Parathyroid adenoma (tissue), 2 donors: ENCODE data around the gene SQOR.

Source experiments
- H2AFZ ChIP-seq: fragments of 300-600 bp; sonication (generic); one replicate; pipeline ENCODE4 v1.7.0; 2017; ENCODE audit warnings: antibody characterized with exemption, mild to moderate bottlenecking
- H3K27ac ChIP-seq: fragments of 300-600 bp; sonication (generic); one replicate; pipeline ENCODE4 v1.7.0; 2017
- H3K27me3 ChIP-seq: fragments of 300-600 bp; sonication (generic); one replicate; pipeline ENCODE4 v1.7.0; 2017; ENCODE audit warnings: low read length; ENCODE audit not compliant: control insufficient read depth, insufficient read depth
- H3K36me3 ChIP-seq: fragments of 300-600 bp; sonication (generic); one replicate; pipeline ENCODE4 v1.7.0; 2017; ENCODE audit warnings: low read length; ENCODE audit not compliant: control insufficient read depth, insufficient read depth
- H3K4me1 ChIP-seq: fragments of 300-600 bp; sonication (generic); one replicate; pipeline ENCODE4 v1.7.0; 2017; ENCODE audit warnings: control low read depth
- H3K4me2 ChIP-seq: fragments of 300-600 bp; sonication (generic); one replicate; pipeline ENCODE4 v1.7.0; 2017; ENCODE audit warnings: low read length
- H3K4me3 ChIP-seq: fragments of 300-600 bp; sonication (generic); one replicate; pipeline ENCODE4 v1.7.0; 2017; ENCODE audit warnings: low read depth, low read length
- H3K79me2 ChIP-seq: fragments of 300-600 bp; sonication (generic); one replicate; pipeline ENCODE4 v1.7.0; 2017; ENCODE audit warnings: control low read depth
- H3K9ac ChIP-seq: fragments of 300-600 bp; sonication (generic); one replicate; pipeline ENCODE4 v1.7.0; 2017; ENCODE audit warnings: mild to moderate bottlenecking
- H3K9me3 ChIP-seq: fragments of 300-600 bp; sonication (generic); one replicate; pipeline ENCODE4 v1.7.0; 2017; ENCODE audit warnings: low read length; ENCODE audit not compliant: control insufficient read depth
- TF ChIP-seq, protein P1 (sequence below): fragments of 300-600 bp; sonication (generic); IDR thresholded peaks from one replicate; pipeline ENCODE4 v1.7.0; 2017; ENCODE audit warnings: antibody characterized with exemption, mild to moderate bottlenecking
- donor health status: primary hyperparathyroidism.

Gene SQOR

DNA sequence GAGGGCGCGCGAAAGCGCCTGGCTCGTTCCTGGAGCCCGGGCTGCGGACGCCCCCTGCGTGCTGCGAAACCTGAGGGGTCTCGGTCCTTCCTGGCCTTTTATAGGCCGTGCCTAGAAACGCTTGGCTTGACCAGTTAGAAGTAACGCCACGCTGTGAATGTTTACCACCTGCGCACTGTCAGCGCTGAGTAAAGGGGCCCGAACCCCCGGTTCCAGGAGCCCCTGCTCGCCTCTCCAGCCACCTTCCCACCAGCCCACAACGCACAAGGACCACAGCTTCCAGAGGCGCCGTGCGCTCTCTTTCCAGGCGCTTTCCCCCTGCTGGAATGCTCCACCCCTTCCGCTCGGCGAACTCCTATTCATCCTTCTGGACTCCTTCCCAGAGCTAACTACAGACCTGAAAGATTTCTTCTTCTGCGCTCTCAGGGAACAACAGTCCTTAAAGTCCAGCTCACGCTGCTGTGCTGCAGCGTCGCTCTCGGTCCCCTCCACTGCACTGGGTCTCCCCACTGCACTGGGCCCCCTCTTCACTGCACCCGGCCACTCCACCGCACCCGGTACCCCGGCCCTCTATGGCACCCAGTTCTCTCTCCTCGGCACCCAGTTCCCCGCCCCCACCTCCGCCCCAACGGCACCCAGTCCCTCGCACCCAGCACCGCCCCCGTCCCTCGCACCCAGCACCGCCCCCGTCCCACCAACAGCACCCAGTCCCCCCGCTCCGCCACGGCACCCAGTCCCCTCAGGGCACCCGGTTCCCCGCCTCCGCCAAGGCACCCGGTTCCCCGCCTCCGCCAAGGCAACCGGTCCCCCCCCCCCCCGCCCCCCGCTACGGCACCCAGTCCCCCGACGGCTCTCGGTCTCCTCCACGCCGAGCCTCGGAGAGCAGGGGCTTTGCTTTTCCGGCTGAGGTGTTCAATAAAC is 69.8 kb downstream of the SQOR start:
- Histone ChIP-seq H3K9ac (no peak overlapping the region), H3K27ac (no peak overlapping the region), H2AFZ (peak overlapping the region; percentile 66), H3K4me1 (no peaks in the 10 kb centered on the region), H3K27me3 (no peaks in the 10 kb centered on the region), H3K9me3 (no peaks in the 10 kb centered on the region), H3K4me2 (peak overlapping the region; percentile 69), H3K36me3 (no peaks in the 10 kb centered on the region), H3K79me2 (no peaks in the 10 kb centered on the region), H3K4me3 (peak overlapping the region; percentile 57)
- TF ChIP-seq, protein P1, sequence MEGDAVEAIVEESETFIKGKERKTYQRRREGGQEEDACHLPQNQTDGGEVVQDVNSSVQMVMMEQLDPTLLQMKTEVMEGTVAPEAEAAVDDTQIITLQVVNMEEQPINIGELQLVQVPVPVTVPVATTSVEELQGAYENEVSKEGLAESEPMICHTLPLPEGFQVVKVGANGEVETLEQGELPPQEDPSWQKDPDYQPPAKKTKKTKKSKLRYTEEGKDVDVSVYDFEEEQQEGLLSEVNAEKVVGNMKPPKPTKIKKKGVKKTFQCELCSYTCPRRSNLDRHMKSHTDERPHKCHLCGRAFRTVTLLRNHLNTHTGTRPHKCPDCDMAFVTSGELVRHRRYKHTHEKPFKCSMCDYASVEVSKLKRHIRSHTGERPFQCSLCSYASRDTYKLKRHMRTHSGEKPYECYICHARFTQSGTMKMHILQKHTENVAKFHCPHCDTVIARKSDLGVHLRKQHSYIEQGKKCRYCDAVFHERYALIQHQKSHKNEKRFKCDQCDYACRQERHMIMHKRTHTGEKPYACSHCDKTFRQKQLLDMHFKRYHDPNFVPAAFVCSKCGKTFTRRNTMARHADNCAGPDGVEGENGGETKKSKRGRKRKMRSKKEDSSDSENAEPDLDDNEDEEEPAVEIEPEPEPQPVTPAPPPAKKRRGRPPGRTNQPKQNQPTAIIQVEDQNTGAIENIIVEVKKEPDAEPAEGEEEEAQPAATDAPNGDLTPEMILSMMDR = no peak

DNA sequence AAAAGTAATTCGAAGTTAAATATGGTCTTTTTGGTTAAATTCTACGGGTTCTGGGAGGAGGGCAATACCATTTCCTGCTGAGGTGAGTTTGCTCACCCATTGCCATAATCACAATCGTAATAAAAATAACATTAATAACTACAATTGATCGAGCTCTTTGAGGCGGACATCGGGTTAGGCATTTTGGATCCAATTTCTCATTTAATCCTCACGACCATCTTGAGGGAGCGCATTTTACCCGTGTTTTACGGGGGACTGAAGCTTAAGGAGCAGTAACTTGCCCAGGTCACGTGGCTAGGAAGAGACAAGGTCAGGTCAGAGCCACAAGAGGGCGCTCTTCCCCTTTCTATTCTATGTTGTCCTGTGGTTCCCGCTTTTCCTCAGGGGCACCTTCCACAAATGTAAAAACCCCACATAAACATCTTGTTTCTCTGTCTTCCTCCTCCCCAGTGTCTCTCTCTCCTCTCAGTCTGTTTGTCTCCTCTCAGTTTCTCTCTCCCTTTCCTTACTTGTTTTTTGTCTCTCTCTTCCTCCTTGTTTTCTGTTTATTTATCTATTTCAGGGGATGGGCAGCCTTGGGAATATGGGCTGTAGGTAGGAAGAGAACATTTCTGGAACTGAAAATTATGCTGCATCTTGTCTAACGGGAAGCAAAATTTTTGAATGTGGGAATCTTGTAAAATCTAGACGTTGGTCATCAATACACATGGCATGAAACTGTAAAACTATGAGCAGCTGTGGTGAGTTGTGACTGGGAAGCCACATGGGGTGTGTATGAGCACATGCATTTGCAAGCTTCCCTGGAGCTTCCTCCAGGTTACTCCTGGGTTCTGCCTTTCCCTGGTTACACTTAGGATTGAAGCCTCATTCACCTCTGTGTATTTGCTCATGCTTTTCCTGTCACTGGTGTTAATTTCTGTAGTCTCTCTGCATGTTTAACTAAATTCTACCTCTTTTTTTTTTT is 71.0 kb downstream of the SQOR start:
- no peak overlapping the region for H3K27ac ChIP-seq
- TF ChIP-seq, protein P1 = peak; percentile 74

DNA sequence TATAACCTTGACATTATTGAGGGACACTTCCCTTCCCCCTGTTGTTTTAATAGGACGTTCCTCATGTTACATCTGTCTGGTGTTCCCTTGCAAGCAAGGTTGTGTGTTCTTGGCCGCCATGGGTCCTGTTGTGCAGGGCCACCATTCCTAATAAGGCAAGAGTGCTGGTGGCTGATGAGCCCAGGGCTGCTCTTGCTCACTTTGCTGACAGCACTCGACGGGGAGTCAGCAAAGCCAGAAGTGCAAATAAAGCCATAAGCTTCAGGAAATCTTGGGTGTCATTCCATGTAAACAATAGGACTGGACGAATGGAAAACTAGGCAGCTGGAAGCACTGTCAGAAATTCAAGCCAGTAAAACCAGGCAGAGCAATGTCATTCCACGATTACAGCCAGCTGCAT is 75.8 kb downstream of the SQOR start:
- Histone ChIP-seq H3K9me3 (no peaks in the 10 kb centered on the region), H3K79me2 (no peaks in the 10 kb centered on the region), H3K36me3 (no peaks in the 10 kb centered on the region), H3K9ac (no peak overlapping the region), H3K4me1 (no peaks in the 10 kb centered on the region), H3K27me3 (no peaks in the 10 kb centered on the region), H3K4me2 (no peak overlapping the region), H2AFZ (no peak overlapping the region), H3K4me3 (no peak overlapping the region), H3K27ac (no peak overlapping the region)
- TF ChIP-seq, protein P1 = no peak

More for the DNA sequence above, 71.0 kb downstream of the SQOR start:
- H3K36me3 ChIP-seq = no peaks in the 10 kb centered on the region
- H3K9ac ChIP-seq = no peak overlapping the region
- no peaks in the 10 kb centered on the region for H3K9me3 ChIP-seq
- no peaks in the 10 kb centered on the region for H3K79me2 ChIP-seq
- no peaks in the 10 kb centered on the region for H3K27me3 ChIP-seq
- no peaks in the 10 kb centered on the region for H3K4me1 ChIP-seq
- peak overlapping the region; percentile 69 for H3K4me2 ChIP-seq
- peak overlapping the region; percentile 57 for H3K4me3 ChIP-seq
- peak overlapping the region; percentile 61 for H2AFZ ChIP-seq

DNA sequence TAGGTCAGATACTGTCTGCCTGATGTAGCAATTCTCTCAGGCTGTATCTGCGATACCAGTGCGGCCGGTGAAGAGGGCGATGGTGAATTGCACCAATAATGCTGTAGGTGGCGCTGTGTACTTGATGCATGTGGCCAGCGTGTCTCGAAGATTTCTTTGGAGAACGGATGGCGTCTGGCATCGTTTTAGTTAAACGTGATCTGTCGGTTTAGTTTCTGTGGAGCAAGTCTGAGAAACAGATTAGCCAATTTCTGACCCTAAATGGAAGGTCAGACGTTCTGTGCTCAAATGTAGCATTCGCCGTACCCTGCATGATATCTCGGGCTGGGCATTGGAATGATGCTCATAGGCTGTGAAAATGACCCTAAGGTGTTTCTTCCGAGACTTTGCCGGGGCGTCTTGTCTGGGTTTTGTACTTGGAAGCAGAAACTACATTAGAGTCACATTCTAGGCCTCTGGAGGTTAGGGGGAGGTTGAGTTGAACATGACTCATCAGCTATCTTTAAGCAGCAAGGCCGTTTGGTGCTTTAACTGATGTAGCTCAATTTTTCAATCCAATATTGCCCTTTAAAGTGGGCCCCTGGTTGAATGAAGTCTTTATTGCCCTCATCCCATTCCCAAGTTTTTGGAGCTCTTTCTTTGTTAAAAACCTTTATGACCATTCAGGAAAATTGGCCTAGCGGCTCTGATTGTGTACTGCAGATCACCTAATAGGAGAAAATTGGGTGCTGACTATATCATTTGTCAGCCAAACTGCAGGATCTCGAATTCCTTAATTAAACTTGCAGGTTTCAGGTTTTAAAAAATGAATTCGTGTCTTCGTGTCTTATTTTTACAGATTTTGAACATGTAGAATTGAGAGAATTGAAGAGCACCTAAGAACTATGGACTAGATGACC is 80.0 kb downstream of the SQOR start:
- Histone ChIP-seq H3K27ac (no peak overlapping the region), H3K9ac (no peak overlapping the region), H3K4me2 (no peak overlapping the region), H2AFZ (no peak overlapping the region), H3K36me3 (no peaks in the 10 kb centered on the region), H3K4me1 (no peaks in the 10 kb centered on the region), H3K9me3 (no peaks in the 10 kb centered on the region), H3K27me3 (no peaks in the 10 kb centered on the region), H3K4me3 (no peak overlapping the region), H3K79me2 (no peaks in the 10 kb centered on the region)
- TF ChIP-seq, protein P1 = peak; percentile 43
